ENCODE measurements around the gene CDX1. TPM values are rescaled to one million over a fixed set of nuclear protein-coding genes. Genes with fewer than 3 reads are reported as not detected.

Gene CDX1
- polyA plus RNA-seq, 3 donors = 0.69 to 1.0 (median 0.75) TPM

DNA sequence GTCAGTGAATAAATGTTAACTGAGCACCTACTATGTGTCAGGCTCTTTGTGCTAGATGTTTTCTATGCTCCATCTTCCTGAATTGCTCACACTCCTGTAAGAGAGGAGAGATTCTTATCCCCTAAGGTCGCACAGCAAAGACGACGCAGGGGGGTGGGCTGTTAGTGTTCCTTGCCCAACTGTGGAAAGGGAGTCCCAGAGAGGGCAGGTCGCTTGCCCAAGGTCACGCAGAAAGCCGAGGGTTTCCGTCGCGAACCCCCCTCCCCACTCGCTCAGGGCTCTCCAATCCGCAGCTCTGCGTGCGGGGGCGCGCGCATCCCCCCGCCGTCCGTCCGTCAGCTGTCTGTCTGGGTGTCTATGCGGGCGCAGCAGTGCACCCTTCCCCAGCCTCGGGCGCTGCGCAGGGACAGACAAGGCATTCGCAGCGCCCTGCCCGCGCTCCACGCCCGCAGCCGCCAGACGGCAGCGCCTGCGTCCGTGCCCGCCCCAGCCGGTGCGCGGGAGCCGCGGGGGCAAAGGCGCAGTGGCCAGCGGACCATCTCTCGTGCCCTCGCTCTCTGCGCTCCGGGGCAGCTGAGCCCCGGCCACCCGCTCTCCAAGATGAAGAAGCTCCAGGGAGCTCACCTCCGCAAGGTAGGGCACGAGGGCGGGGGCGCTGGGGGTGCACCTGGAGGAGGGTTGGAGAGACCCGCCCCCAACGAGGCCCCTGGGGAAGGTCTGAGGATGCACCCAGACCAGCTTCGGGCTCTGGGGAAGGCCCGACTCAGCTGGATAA, 23.3 kb downstream of the CDX1 start, which contains the start of gene SLC6A7:
Gene SLC6A7 (plus strand): TSS at position 335 of the 775 bp plus-strand sequence. CDS start 266 bp downstream, at position 601.
- DNase-seq (ENCODE audit: extremely low read depth in 1 of 11, low read depth in 9 of 11, low spot score in 4 of 11) = no peak

DNA sequence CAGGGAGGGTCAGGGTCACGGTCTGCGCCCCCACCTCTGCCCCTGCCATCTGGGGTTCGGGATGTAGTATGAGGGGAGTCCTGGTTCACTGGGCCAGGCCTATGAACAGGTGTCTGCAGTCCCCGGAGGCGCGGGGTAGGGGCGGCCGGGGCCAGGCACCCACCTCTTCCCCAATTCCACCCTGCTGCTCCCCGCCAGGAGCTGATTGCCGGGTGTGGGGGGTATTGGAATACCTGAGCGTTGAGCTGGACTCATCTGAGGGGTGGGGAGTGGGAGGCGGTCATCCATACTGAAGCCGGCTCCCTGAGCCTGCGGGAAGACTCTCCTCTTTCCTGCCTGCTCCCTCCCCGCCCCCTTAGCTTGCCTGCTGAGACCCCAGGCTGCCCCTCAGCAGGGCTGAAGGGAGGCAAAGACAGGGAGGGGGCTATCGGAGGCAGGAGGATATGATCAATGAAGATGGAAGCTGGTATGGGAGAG, 24.0 kb downstream of the CDX1 start:
- DNase-seq (ENCODE audit: extremely low read depth in 1 of 11, low read depth in 9 of 11, low spot score in 4 of 11) = no peak

DNA sequence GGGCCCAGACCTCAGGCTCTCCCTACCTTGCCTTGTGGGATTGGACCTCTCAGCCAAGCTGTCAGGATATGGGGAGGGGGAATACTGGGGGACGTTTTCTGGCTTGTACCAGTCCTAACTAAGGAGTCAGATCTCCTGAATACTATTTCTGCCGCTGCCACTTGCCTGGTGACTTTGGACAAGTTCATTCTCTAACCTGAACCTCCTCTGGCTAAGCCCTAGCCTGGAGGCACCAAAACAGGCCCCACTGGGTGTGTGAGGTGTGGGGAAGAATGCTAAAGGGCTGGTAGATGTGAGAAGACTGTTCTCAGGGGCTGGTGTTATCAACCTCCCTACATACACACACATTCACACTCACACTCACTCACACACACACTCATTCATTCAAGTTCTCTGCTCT, 24.4 kb downstream of the CDX1 start:
- no peak for DNase-seq (ENCODE audit: extremely low read depth in 1 of 11, low read depth in 9 of 11, low spot score in 4 of 11)

GRCh38 chr5:150192462-150192861, 25.9 kb downstream of the CDX1 start:
- no peak for DNase-seq (ENCODE audit: extremely low read depth in 1 of 11, low read depth in 9 of 11, low spot score in 4 of 11)

GRCh38 chr5:150195736-150196485, 29.3 kb downstream of the CDX1 start:
- no peak for DNase-seq (ENCODE audit: extremely low read depth in 1 of 11, low read depth in 9 of 11, low spot score in 4 of 11)

- DNase-seq (ENCODE audit: extremely low read depth in 1 of 11, low read depth in 9 of 11, low spot score in 4 of 11) = no peak
Observed at GRCh38 chr5:150196514-150196913, 29.9 kb downstream of the CDX1 start.

DNA sequence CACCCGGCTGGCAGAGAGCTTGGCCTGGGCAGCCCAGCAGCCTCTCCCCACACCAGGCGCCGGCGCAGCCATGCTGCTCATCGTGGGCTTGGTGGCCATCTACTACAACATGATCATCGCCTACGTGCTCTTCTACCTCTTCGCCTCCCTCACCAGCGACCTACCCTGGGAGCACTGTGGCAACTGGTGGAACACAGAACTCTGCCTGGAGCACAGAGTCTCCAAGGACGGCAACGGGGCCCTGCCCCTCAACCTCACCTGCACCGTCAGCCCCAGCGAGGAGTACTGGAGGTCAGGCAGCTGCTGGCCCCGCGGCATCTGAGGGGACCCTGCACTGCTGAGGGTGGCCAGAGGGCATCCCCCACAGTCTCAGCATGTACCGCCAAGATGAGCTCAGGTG, 30.4 kb downstream of the CDX1 start:
- DNase-seq (ENCODE audit: extremely low read depth in 1 of 11, low read depth in 9 of 11, low spot score in 4 of 11) = no peak

DNA sequence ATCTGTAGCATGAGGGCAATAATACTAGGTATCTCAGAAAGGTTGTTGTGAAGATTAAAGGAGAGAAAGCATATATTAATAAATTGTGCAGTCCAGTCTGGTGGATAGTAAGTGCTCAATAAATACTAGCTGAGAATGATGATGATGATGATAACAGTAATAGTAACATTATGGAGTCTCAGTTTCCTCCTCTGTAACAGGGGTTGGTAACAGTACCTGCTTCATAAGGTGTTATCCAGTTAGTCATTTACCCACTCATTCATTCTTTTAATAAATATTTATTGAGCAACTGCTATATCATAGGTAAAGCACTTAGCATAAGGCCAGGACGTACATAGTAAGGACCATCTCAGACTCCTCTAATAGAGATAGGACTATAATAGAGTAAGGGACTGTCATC, 30.9 kb downstream of the CDX1 start:
- DNase-seq (ENCODE audit: extremely low read depth in 1 of 11, low read depth in 9 of 11, low spot score in 4 of 11) = no peak

DNA sequence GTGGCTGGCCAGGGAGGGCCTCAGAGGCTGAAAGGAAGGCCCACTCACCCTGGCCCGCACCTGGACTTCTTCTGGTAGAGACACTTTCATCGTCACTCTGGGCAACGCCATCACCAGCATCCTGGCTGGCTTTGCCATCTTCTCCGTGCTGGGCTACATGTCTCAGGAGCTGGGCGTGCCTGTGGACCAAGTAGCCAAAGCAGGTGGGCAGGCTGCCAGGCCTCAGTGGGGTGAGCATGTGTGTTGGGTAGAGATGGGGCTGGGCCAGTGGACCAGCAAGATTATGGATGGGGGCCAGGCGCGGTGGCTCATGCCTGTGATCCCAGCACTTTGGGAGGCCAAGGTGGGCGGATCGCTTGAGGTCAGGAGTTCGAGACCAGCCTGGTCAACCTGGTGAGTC, 35.9 kb downstream of the CDX1 start:
- DNase-seq (ENCODE audit: extremely low read depth in 1 of 11, low read depth in 9 of 11, low spot score in 4 of 11) = no peak

DNA sequence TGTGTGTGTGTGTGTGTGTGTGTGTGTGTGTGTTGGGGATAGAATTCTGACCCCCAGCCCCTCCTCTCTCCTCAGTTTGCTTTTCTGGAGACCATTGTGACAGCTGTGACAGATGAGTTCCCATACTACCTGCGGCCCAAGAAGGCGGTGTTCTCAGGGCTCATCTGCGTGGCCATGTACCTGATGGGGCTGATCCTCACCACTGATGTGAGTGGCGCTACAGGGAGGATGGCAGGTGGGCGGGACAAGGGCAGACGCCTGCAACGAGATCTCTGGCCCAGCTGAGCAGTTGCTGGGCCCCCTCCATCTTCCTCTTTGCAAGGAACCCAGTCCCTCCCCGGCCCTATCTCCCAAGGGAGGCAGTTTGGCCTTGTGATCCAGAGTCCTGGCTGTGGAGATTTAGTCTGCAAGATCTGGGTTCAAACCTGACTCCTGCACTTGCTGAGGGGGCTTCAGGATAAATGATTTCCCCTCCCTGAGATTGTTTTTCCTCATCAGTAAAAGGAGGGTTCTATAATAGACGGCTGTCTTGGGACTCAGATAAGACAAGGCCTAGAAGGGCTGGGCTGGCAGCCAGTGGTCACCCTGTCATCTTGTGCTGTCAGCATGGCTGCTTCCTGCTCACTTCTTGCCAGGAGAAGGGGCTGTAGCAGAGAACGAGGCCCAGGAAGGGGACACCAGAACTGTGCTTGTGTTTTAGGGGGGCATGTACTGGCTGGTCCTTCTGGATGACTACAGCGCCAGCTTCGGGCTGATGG, 37.4 kb downstream of the CDX1 start:
- no peak for DNase-seq (ENCODE audit: extremely low read depth in 1 of 11, low read depth in 9 of 11, low spot score in 4 of 11)

- no peak for DNase-seq (ENCODE audit: extremely low read depth in 1 of 11, low read depth in 9 of 11, low spot score in 4 of 11)
Observed at GRCh38 chr5:150204590-150204960, 38.0 kb downstream of the CDX1 start.

DNA sequence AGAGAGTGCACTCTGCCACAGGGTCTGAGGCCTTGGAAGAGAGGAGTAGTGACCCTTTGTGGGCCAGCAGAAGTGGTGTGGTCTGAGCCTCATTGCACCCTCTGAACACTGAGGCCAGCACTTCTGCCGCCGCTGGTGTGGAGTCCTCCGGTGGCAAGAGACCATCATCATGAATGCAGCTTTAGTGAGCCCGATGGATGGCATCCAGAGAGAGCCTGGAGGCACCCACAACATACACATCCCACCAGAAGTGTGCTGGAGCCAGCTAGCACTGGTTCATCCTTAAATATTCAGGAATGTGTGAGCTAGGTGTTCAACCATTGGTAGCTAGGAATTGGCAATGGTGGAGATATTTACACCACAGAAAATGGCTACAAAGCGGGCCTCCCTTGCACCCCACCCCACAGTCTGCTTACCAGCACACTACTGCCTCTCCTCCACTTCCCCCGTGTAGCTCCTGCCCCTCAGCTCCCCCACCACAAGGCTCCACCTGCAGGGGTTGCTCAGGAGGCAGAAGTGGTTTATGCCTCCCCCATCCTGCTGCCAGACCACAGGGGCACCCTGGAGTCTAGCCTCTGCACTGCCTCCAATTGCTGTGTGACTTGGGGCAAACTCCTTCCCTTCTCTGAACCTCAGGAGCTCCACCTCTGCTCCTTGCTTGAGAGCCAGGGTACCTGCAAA, 39.7 kb downstream of the CDX1 start:
- no peak for DNase-seq (ENCODE audit: extremely low read depth in 1 of 11, low read depth in 9 of 11, low spot score in 4 of 11)

DNA sequence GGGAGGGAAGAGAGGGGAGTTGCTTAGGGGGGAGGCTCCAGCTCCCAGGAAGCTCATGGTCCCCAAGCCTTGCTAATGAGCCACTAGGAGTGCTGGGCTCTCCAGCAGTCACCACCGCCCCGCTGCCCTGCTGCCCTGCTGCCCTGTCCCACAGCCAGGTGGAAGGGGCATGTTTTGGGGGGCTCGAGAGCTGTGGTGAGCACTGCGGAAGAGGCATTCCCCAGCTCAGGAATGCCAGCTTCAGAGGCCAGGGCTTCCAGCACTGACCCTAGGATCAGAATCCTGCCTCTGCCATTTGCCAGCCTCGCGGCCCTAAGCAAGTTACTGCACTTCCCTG, 40.2 kb downstream of the CDX1 start:
- no peak for DNase-seq (ENCODE audit: extremely low read depth in 1 of 11, low read depth in 9 of 11, low spot score in 4 of 11)

DNA sequence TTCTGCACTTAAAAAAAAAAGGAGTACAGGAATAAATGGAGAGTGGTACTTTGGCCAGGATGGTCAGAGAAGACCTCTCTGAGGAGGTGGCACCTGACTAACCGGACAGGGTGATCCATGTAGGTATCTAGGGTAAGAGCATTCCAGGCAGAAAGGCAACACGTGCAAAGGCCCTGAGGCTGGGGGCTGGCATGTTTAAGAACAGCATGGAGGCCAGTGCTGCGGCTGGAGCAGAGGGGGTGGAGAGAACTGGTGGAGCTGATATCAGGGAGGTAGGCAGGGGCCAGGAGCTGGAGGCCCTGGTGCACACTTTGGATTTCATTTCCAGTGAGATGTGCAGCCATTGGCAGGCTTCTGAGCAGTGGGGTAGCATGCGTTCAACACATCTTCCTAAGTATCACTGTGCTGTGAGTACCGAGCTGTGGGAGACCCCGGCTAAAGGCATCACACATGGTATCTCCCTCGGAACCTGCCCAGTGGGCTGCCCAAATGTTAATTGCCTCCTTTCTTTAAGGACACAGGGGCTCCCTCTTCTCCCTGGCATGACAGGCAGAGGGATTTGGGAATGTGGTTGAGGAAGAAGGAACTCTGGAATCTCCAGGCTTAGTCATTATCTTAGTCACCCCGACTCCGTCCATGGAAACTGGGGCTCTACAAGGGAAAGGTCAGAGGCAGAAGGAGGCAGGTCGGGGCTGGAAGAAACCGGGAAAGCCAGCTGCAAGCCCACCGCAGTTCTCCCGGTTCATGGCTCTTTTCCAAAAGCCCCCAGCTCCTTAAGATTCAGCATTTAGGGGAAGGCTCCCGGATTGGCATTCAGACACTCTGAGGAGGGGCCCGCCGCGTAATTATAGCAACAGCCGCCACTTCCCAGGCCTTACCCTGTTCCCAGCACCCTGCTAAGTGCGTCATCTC, 41.9 kb downstream of the CDX1 start:
- DNase-seq (ENCODE audit: extremely low read depth in 1 of 11, low read depth in 9 of 11, low spot score in 4 of 11) = no peak

DNA sequence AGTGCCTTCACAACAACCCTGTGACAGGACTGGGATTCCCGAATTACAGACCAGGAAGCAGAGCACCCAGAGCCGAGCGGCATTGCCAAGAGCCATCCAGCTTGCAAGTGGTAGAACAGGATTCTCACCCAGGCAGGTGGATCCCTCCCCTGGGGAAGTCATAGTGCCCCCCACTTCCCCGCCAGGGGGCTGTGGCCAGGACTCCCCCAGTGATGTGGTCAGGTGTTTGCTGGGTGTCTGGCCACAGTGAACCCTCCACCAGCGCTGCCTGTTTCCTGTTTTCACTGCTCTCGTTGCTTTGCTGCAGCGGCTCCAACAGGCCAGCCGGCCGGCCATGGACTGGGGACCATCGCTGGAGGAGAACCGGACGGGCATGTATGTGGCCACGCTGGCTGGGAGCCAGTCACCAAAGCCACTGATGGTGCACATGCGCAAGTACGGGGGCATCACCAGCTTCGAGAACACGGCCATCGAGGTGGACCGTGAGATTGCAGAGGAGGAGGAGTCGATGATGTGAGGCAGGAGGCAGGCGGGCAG, 42.6 kb downstream of the CDX1 start:
- DNase-seq (ENCODE audit: extremely low read depth in 1 of 11, low read depth in 9 of 11, low spot score in 4 of 11) = no peak

DNA sequence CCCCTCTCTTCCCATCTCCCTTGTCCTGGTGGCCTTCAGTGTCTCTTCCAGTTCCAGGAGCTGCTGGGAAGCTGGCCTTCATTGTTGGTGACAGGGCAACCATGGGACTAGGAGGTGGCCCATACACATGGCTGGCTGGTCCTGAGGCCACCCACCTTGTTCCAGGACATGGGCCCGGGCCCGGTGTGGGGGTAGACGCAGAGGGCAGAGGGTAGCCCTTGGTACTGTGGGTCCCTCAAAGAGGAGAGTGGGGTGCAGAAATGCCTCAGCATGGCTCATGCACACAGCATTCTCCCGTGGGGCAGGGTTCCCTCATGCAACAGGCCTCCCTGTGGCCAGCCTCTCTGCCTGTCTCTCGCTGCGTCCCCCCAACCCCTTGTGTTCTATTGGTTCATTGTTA, 44.1 kb downstream of the CDX1 start:
- DNase-seq (ENCODE audit: extremely low read depth in 1 of 11, low read depth in 9 of 11, low spot score in 4 of 11) = no peak

DNA sequence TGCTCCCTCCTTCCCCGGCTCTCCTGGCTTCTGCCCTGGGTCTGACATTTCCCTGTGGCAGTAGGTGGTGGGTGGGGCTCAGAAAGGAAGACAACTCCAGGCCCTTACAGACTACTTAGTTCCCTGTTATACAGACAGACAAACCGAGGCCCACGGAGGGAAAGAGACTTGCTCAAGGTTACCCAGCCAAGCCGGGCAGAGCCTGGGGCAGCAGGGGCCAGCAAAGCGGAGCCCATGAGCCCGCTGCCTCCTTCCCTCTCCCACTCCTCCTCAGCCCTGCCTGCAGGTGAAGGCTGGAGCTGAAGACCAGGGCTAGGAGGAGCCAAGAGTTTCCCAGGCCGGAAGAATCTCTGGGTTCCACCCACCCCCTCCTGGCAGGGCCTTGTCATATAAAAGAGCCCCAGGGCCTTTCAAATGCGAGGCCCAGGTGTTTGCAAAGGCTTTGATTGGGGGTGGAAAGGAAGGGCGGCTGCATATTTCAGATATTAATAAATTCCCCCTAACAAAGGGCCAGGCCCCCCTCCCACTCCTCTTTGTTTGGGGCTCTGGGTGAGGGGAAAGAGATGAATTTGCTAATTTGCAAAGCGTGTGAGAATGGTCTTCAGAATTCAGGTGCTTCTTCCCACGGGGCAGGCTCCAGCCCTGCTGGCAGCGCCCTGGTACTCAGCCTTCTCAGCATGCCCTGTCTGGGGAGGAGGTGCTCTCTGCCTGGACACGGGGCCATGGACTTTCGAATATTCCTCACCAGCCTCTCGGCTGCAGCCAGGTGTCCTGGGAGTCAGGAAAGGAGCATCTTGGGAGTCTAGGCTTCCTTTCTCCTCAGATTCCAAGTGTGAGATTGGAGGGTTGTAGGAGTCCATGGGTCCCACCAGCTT, 44.8 kb downstream of the CDX1 start:
- DNase-seq (ENCODE audit: extremely low read depth in 1 of 11, low read depth in 9 of 11, low spot score in 4 of 11) = no peak

Measured in renal cortex interstitium (tissue), 11 donors.